Adrenal gland (tissue), 5 donors: ENCODE measurements around the gene NXF1.

Source experiments
- POLR2A ChIP-seq, 2 donors: fragments of 450-650 bp; IDR thresholded peaks; one replicate each; pipeline ENCODE4 v1.6.1; 2017; ENCODE audit warnings: antibody characterized with exemption in 2 of 2, mild to moderate bottlenecking in 2 of 2, moderate library complexity in 1 of 2
- TF ChIP-seq, protein P1 (sequence below), 6 experiments: fragments of 450-650 bp in 4 of 6; fragments of 200-600 bp in 2 of 6; sonication (generic) in 1 of 6; IDR thresholded peaks; 1 replicate in 5 of 6; 2 replicates in 1 of 6; pipeline versions ENCODE4 v1.5.1 to v1.8.0; 2016 to 2021; ENCODE audit warnings: antibody characterized with exemption in 6 of 6, mild to moderate bottlenecking in 2 of 6, moderate library complexity in 1 of 6
- donor health status: DM: no; HTN: no; CAD: no.

DNA sequence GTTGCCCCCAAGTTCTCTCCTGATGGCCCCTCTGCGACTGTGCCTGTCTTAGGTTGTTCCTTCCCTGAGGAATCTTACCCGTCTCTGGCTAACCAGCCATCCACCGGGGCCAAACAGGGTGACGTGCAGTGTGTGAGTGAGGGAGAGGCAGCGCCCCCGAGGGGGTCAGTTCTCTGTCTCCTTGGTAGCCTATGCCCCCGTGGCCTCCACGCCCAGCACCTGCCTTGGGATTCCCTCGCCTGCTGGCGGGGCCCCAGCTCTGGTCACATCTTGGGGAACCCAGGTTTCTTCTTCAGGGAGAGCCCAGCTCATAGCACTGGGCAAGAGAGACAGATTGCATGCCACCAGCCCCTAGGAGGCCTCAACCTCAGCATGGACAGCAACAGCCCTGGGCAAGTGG, 5.8 kb downstream of the NXF1 start:
- TF ChIP-seq, protein P1, sequence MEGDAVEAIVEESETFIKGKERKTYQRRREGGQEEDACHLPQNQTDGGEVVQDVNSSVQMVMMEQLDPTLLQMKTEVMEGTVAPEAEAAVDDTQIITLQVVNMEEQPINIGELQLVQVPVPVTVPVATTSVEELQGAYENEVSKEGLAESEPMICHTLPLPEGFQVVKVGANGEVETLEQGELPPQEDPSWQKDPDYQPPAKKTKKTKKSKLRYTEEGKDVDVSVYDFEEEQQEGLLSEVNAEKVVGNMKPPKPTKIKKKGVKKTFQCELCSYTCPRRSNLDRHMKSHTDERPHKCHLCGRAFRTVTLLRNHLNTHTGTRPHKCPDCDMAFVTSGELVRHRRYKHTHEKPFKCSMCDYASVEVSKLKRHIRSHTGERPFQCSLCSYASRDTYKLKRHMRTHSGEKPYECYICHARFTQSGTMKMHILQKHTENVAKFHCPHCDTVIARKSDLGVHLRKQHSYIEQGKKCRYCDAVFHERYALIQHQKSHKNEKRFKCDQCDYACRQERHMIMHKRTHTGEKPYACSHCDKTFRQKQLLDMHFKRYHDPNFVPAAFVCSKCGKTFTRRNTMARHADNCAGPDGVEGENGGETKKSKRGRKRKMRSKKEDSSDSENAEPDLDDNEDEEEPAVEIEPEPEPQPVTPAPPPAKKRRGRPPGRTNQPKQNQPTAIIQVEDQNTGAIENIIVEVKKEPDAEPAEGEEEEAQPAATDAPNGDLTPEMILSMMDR (IDR thresholded peaks at IDR 0.05): no peak
- no peak for TF ChIP-seq POLR2A (IDR thresholded peaks at IDR 0.05)
